HK-2 (cell line): ENCODE results near the gene FAM78B.

Experiments used
- DNase-seq: peaks from one replicate; pipeline ENCODE4 v3.0.0-alpha.2; 2018; ENCODE audit not compliant: unreplicated experiment

Gene FAM78B

DNA sequence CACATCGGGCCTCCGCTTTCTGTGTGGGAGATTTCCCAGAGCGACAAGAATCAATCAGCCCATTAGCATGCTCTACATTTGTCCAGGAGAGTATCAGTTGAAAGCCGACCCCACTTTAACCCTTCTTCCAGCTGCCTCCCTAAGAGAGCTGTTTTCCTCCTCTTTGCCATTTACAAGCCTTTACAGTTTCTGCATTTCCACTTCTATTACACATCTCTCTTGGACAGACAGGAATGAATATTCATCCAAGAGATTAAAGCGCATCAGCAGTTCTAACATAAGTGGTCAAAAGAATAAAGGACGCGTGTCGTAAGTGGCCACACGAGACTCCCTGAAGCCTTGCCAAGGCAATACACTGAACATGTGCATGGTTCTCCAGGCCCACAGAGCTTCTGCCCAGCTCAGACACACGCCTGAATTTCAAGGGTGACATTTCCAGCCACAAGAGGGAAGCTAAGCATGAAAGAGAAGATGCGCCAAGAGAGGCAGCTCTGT is 47.3 kb downstream of the FAM78B start:
- no peak for DNase-seq

DNA sequence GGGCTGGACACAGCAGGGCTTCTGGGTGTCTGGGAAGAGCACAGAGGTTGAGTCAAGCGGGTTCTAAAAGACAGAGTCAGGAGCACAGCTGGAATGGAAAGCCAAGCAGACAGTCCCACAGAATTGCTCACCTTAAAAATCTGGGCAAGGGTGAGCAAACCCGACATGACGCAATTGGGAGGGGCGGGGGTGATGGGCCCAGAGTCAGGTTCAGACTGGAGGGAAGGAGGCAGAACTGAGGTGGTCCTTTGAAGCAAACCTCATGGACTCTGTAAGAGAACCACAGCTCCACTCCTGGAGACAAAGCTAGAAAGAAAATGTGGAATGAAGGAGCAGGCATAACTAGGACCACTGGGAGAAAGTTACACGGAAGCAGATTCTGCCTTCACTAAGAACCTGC is 49.0 kb downstream of the FAM78B start:
- no peak for DNase-seq

DNA sequence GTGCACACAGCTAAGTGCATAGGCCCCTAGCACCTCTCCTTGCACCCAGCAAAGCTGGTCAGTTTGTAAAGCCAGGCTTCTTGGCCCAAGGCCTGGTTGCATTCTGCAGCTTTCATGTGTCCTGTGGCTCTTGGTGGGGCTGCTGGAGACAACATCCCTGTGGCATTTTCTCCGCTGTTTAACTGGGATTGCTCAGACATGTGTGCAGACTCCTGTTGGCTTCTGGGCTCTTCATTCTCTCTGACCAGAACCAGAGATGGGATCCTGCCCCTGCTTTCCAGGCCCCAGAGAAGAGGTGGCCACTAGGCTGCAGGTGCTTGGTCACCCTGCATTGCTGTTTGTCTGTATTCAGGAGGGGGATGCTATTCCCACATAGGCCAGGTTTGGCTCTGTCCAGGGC is 50.8 kb downstream of the FAM78B start:
- no peak for DNase-seq

DNA sequence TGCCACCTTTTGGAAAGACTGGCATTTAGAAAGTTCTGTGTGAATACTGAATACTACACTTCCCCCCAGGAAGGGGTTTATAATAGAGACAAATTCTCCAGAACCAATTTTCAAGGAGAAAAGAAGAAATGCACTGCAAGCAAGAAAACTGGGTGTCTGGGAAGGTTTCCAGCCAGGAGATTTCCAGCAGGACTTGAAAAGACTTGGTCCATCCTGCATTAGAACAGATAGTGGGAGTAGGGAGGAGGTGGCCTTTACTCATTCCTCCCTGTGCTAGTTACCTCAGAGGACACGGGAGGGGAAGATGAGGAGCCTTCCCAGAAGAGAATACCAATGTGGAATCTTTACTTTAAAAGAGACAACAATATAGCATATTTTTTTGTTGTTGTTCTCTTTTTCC is 52.4 kb downstream of the FAM78B start:
- no peak for DNase-seq

DNA sequence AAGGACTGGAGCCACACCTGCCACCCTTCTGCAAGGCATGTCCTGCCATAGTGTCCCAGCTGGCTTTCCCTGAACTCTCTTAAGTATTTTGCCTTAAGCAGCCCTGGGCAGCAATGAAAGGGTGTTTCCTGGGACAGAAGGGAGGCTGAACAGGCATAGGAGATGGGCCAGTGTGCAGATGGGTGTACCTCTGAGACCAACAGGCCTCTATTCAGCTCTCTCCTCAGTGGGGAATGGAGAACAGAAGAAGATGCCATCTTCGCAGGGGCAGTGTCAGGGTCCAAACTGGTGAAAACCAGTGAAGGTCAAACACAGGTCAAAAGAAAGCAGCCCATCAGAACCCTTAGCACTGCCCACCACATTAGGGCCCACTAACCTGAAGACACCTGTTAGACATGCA is 53.2 kb downstream of the FAM78B start:
- no peak for DNase-seq

DNA sequence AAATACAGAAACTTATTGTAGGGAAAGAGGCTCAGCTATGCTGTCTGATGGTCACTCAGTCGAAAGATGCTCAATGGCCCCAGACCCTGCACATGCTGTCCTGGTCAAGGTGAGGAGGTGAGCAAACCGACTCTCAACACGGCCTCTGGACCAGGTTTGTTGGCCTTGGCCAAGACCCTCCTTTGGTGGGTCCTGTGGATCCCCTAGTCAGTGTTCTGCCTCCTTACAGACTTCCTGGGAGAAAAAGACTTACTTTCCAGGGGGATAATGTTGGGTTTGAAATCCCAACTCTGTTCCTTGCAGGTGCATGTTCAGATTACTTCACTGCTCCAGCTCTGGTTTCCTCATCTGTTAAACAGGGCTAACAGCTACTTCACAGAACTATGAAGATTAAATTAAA is 53.8 kb downstream of the FAM78B start:
- no peak for DNase-seq

DNA sequence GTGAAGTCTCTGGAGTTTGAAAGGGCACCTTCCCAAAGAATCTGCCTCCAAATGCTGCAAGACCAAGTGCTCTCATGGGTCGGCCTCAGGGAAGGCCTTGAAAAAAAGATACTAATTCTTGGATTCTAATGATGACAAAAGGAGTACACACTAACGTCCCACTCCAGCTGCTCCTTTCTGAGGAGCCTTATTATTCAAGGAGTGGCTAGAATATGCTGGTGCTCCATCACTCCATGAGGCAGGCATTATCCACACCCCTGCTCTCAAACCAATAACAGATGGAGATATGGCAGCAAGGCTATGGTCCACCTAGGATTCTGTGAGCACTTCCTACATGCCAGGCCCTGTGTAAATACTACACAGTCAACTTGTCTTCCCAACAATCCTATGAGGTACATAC is 54.4 kb downstream of the FAM78B start:
- no peak for DNase-seq

DNA sequence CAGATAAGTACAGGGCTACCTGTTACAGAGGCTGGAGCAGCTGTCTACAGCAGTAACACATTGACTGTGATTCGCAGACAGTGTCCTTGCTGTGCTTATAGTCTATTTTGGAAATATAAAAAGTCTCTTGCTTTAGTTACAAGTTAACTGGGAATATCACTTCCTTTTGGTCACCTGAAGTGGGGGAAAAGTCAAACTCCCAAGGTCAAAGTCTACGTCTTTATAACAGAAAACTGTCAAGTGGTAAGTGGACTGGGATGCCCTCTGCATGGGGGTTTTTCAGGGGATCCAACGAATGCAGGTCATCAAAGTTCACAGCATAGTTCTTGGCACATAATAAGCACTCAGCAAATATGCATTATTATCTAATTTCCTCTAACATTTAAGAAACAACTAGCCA is 55.4 kb downstream of the FAM78B start:
- no peak for DNase-seq

DNA sequence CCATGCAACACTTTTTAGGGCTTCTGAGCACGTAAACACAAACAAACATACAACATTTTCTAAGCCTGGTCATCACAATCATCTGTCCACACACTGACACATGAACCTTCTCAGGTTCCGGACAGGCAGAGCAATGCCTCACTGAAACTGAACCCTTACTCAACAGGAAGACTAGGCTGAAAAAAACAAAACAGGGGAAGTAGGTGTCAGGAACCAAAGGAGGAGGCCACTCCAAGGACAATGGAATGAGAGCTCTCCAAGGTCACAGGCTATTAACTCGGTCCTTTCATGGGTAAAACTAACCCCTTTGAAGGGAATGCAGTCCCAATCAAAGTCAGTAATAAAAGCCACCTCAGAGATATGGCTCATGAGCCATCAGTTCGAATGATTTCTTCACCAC is 76.6 kb downstream of the FAM78B start:
- DNase-seq = no peak

DNA sequence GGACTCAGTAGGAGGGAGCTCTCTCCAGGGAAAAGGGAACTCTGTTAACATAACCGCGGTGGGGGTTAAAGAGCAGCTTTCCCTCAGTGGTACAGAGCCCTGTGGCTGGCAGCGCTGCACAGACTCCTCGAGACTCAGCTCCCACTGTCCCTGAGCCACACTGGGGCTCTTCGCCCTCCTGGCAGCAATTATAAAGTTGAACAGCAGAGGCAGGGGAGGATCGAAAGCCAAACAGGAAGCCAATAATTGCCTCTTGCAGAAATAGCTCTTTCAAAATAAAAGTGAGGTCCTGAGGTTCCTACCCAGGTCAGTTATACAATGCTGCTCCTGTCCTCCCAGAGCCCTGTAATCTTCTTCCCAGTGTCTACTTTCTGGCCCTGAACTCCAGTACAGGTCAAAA is 77.0 kb downstream of the FAM78B start:
- no peak for DNase-seq

DNA sequence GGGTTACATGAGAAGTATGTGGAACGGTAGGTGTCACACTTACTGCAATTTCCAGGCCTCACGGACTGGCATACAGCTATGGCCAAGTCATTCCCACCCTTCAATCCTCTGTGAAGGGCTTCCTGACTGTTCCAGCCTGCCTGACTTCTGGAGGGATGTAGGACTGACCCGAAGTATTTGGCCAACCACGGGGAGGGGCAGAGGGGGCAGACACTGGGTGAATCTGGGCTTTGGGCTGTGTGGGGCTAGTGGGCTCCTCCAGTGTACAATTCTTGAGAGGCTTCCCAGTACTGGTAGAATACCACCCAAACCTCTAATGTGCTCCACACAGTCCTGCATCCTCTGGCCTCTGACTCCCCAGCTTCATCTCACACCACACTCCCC is 78.2 kb downstream of the FAM78B start:
- DNase-seq = no peak

DNA sequence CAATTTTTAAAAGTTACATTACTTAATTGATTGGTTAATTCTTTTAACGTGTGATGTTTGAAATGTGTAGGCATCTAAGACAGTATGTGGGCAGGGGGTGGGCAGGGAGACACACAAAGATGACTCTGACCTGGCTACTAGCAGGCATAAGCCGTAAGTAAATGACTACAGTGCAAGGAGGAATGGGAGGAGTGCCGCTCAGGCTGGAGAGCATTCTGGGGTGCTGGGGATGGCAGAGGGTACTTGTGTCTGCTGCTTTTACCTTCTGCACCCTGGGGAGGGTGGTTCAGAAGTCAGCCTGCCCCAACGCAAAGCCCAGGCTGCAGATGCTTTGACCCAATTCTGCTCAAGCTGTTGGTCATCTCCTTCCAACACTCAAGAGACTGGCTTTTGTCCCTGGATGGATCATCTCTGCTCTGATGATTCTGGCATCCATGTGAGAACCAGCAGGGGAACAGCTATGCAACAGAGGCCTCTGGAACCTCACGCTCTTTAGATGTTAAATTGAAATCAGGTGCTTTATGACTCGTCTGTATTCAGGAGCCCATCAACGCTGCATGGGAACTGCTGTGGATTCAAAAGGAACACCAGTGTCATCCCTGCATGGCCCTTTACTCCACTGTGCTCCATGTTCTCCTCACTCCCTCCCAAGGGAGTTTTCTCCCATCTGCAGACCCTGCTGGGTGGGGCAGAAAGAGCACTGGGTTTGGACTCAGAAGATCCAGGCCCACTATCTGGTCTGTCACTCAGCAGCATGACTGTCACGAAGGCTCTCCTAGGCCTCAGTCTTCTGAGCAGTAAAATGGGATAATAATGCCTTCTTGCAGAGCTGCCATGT is 78.8 kb downstream of the FAM78B start:
- no peak for DNase-seq

DNA sequence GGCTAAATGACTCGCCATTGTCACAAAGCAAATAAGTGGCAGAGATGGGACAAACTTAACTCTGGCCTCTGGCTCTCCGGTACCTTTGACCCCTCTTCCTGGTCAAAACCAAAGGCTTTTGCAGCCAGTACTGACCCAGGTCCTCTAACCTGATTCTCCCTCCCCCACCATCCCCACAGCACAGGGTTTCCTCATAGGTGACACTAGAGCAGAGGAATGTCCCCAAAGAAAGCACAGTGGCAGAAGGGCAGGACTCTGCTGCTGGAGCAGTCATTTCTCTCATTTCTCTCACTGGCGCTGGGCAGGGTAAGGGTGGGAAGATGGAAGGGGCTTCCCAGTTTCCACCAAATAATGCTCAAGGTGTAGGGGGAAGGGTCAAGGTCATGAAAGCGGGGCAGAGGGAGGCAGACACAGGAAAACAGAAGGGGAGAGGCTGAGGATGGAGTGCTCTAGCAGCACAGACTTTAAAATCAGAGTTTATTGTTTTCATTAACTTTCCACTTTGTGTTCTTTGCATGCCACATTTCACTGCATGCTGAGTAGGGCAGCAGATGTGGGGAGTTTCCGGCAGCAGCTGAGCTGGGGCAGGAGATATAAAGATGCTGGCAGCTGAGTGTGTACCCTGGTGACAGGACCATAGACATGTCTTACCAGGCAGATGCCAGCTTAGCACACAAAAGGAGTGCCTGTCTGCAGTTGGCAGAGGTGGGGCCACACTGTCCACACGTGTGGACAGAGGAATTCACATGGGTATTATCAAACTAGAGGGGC is 80.5 kb downstream of the FAM78B start:
- no peak for DNase-seq

DNA sequence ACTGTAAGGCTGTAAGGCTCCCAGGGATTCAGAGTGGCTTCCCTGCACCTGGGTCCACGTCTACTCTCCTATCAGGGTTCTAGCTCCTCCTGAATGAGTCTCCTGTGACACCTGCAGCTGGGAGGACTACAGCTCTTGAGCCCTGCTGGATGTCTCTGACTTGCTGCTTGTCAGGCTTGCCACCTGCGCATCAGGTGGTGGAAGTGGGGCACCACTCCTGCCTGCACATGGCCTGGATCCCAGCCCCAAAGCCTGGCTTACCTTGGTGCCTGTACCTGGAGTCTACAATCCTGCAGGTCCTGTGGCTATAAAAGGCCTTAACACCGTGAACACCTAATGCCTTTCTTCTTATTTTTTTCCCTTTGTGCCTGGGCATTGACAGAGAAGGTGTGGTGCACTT is 82.2 kb downstream of the FAM78B start:
- no peak for DNase-seq

DNA sequence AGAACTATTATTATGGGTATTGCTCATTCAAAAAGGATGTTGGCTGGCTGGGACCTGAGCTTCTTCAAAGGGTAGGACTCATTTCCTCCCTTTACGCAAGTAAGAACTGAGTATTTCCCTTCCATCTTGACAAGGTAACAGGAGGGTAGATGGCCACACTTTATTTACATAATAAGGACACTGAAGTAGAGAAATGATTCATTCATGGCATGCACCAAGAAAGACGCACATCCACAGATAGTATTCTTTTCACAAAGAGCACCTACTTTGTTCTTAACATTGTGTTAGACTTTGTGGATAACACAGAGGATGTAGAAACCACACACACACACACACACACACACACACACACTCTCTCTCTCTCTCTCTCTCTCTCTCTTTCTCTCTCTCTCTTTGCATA is 82.9 kb downstream of the FAM78B start:
- DNase-seq = no peak

DNA sequence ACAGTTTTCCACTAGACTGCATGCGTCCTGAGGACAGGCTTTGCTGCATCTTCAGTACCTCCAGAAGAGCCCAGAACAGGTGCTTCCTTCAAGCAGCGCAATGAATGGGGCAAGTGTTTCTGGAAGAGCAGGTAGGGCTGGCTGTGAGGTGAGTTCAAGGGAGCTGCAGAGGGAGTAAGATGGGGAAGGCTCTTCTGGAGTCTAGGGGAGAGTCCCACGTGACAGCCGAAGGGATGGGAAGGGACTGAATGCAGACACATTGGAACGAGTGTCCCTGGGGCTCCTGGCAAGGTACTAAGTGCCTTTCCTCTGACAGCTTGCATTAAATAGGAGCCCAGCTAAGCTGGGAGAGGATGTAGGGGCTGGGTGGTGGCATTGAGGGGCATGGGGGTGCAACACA is 84.2 kb downstream of the FAM78B start:
- DNase-seq = no peak

DNA sequence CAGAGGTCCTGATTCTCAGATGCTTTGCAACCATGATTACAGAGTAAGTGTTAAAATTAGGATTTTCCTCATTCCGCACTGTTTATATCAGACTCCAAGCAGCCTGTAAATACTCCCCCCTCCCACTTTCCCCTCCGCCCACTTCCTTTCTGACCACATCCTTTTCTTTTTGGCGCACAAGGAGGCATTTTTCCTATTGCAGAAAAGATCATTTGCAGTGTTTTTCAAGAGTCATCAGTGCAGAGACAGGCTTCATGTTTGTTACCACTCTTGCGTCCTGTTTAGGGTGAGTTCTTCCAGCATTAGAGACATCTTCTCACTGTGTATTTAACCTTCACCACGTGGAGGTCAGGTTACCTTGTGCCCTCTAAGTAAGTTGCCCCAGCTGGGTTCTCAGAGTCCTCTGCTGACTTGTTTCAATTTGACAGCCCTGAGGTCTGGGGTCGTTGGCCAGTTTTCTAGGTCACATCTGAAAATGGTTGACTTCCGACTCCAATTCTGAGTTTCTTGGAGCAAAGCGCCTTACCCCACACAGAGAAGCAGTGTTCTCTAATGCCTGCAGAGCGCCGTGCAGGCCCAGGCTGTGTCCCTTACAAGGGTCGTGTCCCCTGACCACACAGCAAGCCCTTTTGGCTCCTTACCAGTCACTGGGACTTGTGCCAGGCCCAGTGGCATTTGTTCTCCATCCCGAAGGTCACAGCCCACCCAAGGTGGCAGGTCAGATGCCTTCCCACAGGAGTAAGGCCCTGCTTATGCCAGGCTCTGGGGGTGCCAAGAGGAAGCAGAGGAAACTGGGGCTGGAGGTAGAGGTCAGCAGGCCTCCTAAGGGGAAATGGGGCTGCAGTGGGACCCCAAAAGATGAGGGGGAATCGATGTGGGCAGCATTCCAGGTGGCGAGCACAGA is 85.6 kb downstream of the FAM78B start:
- DNase-seq = no peak

DNA sequence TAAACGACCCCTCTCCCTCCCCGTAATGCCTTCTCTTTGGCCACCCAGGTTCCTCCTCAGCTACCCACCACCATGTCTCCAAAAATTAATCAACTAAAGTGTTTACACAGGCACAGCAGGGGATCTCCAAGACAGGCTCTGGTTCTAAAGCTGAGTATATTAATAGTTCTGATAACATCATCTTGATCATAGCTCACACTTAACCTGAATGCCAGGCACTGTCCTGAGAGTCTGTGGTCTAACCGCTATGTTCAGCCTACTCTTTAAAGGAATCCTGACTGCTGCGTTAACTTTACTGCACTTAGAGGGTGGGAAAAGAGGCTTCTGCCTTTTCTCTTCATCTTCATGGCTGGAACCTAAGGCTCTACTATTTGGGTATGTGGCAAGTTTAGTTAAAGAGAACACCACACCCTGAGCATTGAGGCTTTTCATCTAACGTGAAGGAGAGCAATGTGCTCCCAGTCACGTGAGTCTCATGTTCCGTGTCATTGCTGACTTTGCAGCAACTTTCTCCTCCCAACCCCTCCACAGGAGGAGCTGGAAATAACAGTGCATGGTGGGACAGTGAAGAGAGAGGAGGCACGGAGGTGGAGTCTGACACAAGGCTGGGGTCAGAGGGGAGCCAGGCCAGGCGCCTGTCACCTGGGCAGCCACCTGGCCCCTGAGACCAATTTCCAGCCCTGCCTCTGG is 86.4 kb downstream of the FAM78B start:
- DNase-seq = no peak

DNA sequence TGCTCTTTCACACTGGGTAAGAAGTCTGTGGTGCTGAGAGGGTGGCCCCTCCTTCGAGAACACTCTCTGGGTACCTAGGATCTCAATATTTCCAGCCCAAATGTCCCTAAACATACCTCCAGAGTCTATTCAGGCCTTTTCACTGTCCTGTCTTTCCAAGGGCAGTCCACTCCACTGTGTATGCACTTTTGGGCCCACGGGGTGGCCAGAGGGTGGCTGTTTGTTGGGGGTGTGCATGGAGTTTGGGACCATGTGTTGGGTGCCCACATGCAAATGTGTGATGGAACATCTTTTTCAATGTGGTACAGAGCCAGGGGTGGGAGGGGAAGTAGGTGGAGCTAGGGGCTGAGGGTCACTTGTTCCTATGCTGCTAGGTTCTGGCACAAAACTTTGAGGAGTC is 87.5 kb downstream of the FAM78B start:
- no peak for DNase-seq

DNA sequence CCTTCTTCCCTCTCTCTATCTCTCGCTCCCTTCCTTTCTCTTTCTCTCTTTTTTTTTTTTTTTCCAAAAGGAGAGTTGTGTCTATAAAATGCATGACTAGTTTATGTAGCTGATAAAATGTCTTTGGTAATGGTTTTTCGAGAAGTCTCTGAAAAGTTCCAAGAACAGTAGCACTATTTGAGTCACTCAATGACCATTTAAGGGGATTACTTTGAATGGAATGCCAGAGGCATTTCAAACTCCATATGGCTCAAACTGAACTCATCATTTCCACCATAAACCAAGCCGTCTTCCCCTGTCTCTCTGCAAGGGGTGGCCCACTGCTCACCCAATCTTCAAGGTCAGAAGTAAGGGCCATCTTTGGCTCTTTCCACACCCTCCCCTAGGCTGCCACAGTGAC is 93.3 kb downstream of the FAM78B start:
- DNase-seq = no peak

DNA sequence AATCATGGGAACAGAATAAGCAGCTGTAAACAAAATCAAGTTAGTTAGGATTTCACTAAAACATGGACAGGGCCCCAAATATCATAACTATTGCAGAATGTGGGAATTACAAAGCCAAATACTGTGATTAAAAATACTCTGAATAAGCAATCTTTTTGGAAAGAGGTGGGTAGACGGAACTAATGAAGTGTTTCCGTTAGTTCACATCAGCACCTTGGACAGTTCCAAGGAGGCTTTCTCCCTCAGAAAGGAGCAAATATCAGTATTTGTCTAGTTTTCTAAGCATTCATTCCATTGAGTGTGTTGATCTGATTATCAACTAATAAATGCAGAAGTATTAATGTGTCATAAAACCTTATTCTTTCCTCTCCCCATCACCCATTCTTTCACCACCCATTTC is 97.4 kb downstream of the FAM78B start:
- no peak for DNase-seq

DNA sequence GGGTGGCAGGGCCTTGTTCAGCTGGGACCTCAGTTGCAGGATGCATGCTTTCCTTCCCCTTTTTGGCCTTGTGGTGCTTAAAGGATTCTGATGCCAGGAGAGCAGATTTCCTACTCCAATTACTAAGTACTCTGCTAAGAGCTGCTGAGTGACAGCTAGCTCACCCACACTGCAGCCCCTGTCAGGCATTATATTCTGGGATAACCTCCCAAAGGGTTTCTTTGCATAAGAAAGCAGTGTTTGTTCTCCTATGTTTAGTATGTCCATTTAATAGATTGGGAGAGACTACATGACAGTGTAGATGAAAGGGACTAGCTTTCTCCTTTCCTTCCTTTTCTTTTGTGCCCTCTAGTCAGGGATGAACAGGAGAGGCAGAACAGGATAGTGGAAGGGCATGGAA is 100.7 kb downstream of the FAM78B start:
- no peak for DNase-seq
